Left lobe of liver (tissue), 2 donors: Measurements from ENCODE around the gene CCSER2. TPM values are rescaled to one million over a fixed set of nuclear protein-coding genes. Genes with fewer than 3 reads are reported as not detected.
"Not testable (repeated sequence)": the region's sequence is repeated elsewhere in the genome, so short reads cannot be mapped to it uniquely, and the experiment has no call there.

Experiments used
- ATAC-seq: fragments of 200-7000 bp; cut with Tn5 transposase; one replicate; pipeline ENCODE4 v1.9.1; 2020; ENCODE audit warnings: mild to moderate bottlenecking, moderate library complexity
- DNase-seq: peaks from one replicate; pipeline ENCODE4 v3.0.0-alpha.2; 2020; ENCODE audit warnings: low spot score
- total RNA-seq: library from RNA; stranded (reverse); gene quantifications from one replicate; pipeline ENCODE4 v1.2.1, GENCODE V29; 2021
- donor health status: DM: no; HTN: no; CAD: no; lungs with moderate emphysema.
- donor health status: DM: no; HTN: yes; CAD: no.

The CCSER2 gene
- total RNA-seq, 1 donor from 2014 or later: 13.9 TPM

DNA sequence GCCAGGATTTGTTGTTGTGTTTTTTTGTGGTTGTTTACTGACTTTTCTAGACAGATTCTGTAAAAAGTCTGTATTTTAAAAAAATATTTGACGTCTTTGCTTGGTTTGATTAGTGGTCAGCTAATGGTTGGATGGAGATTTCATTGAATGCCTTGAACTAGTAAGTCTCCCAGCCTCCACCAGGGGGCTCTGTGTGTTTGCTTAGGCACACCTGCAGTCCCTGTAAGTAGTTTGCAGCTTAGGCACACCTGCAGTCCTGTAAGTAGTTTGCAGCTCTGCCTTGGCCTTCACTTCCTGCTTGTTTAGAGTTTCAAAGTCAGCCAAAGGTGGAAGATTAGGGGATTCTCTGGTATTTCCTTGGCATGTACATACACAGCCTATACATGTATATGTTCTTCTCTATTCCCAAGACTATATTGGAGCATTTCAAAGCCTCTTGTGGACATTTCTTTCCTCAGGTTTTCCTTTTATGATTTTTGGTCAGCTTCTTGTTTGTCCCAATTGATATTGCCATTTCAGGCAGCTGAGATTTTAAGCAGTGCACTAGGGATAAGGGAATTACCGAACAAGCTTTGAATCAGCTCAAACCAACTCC is 101.6 kb downstream of the CCSER2 start:
- peak; percentile 56 for DNase-seq
- ATAC-seq: peak; percentile 94

- ATAC-seq (no peak), DNase-seq (no peak)
Measured at GRCh38 chr10:84432891-84433290, 104.5 kb downstream of the CCSER2 start.

DNA sequence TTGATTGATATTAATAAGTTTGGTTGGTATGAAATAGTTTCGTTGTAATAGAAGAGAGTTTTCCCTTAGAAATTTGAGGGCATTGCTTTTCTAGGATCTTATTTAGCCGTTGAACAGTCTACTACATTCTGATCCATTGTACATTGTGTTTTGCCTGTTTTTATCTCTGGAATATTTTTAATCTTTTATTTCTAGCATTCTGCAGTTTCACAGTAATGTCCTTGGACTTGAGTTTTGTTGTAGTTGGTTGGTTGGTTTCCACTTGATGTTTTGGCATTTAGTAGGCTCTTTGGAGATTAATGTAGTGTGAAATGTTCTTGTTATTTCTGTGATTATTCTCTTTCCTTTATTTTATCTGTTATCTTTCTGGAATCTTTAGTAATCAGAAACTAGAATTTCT is 112.4 kb downstream of the CCSER2 start:
- ATAC-seq: no peak
- no peak for DNase-seq

DNA sequence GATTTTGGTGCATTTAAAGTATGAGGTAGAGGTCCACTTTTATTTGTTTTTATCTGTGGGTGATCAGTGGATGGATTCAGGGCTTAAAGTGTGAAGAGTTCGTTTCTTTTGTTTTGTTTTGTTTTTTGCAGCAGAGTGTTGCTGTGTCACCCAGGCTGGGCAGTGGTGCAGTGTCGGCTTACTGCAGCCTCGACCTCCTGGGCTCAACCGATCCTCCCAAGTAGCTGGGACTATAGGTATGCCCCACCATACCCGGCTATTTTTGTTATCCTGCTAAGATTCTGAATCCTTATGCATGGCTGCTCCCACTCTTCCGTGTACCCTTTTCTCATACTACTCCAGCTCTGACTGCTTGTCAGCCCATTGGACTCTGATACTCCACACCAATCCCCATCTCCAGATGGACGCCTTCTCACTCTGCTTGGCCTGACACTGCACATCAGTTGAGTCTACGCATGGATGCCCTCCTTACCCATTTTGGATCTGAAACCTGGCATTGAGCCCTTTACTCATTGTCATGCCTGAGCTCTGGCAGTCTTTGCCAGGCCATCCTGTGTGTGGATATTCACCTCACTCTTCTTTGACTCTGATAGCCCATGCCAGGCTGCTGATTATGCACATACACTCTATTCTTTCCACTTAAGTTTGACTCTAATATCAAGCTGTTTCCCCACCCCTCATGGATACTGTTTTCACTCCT is 119.5 kb downstream of the CCSER2 start:
- no peak for ATAC-seq
- DNase-seq: no peak

DNA sequence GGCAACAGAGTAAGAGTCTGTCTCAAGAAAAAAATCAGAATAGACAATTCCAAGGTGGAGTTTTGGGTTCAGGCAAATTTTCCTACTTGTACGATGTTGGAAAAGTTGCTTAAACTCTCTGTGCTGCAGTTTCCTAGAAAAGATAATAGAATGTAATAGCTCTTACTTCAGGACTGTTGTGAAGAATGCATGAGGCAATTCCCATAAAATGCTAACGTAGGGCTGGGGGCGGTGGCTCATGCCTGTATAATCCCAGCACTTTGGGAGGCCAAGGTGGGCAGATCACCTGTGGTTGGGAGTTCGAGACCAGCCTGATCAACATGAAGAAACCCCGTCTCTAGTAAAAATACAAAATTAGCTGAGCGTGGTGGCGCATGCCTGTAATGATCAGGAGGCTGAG is 121.0 kb downstream of the CCSER2 start:
- not testable (repeated sequence) for DNase-seq, ATAC-seq

DNA sequence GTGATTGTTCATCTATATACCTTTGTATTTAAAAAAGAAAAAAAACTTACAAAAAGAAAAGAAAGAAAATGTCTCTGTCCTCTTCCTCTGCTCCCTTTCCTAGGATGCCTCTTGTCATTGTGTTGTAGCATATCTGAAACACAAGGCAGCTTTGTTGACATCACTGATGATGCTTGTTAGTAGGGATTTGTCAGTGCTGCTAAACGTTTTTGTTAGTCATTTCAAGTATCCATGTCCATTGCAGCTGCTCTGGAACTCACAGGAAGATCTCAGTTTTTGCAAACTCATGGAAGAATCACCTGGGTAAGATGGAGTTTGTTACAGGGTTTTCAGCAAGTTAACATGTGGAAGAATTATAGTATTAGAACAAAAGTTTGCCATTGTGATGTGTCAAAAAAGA is 123.6 kb downstream of the CCSER2 start:
- no peak for DNase-seq
- ATAC-seq: no peak

- DNase-seq: no peak
- ATAC-seq: no peak
Measured at GRCh38 chr10:84453303-84453702, 124.9 kb downstream of the CCSER2 start.

- no peak for ATAC-seq
Measured at GRCh38 chr10:84456126-84456525, 127.7 kb downstream of the CCSER2 start.

DNA sequence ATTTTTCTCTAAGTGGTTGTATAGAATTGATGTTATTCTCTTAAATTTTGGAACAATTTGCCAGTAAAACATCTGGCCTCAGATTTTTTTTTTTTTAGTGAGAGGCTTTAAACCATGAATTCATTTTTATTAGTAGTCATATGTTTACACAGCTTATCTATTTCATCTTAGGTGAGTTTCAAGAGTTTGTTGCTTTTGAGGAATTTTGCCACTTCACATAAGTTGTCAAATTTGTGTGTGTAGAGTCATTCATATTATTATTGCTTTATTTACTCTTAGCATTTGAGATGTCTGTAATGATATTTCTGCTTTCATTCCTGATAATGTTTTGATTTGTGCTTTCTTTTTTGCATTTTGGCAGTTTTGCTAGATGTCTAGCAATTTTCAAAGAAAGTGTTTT is 132.1 kb downstream of the CCSER2 start:
- ATAC-seq (no peak), DNase-seq (no peak)

More at GRCh38 chr10:84456126-84456525, 127.7 kb downstream of the CCSER2 start:
- DNase-seq: no peak

DNA sequence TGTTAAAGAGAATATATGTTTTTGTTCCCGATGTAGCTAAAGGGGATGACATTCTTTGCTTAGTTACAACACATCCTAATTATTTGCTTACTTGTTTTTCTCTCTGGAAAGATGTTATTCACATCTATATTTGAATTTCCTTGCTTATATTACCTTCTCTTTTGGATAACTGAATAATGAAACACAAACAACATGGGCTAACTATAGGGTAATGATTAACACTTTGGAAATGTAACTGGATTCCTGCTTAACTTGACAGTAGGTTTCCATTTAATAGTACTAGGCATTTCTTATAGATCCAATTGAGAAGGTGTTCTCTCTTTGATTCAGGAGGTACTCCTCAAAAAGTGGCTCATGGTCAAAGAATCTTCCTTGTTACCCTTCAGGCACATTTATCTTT is 141.1 kb downstream of the CCSER2 start:
- DNase-seq (no peak), ATAC-seq (peak; percentile 81)

DNA sequence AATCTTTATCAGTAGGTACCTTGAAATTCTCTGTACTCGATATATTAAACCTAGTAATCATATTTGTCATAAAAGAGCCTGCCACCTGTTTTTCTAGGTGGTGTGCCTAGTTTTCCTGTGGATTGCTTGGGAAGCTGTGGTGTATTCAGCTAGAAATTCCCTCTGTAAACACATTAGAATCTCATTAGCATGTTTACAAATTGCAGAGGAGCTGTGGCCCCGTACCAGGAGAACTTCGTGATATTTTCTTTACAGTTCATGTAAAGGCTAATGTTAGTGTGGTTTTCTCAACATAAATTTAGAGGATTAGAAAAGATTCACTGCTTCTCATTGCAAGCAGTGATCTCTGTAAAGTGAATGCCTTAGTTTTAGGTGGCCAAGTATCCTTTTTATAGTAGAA is 144.7 kb downstream of the CCSER2 start:
- DNase-seq: no peak
- ATAC-seq: no peak

GRCh38 chr10:84477398-84478128 is 149.2 kb downstream of the CCSER2 start:
- DNase-seq (no peak), ATAC-seq (no peak)

GRCh38 chr10:84478151-84478550 is 149.8 kb downstream of the CCSER2 start:
- ATAC-seq (no peak), DNase-seq (no peak)

DNA sequence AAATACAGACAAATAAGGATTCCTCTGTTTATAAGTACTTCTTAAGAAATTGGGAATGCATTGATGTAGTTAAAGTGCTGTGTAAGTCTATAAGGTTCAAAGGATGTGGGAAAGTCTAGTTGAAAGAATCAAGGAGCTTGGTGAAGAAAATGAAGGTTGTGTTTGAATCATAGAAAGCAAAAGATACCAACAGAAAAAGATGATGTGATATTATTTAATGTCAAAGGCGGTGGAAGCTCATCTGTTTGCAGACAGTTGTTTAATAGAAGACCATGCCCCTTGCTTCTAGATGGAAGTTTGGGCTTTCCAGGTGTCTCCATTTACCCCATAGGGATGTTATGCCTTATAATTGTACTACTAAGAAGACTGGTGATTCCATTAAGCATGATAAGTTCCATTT is 150.3 kb downstream of the CCSER2 start:
- no peak for ATAC-seq
- DNase-seq: no peak

DNA sequence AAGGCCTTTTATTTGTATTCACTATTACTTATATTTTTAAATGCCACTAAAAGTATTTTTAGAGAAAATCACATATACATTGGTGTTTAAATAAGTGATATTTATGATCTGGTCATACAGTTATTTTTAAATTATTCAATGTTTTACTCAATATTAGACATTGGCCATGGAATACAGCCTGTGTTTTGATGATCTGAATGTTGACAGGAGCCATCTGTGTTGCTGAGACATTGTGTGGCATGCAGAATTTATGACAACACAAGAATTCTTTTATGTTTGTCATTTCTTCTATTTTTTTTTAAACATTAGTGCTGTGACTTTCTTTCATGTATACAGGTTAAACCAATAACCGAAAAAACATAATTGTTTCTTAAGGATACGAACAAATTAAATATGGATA is 156.2 kb downstream of the CCSER2 start:
- no peak for DNase-seq
- ATAC-seq: no peak

DNA sequence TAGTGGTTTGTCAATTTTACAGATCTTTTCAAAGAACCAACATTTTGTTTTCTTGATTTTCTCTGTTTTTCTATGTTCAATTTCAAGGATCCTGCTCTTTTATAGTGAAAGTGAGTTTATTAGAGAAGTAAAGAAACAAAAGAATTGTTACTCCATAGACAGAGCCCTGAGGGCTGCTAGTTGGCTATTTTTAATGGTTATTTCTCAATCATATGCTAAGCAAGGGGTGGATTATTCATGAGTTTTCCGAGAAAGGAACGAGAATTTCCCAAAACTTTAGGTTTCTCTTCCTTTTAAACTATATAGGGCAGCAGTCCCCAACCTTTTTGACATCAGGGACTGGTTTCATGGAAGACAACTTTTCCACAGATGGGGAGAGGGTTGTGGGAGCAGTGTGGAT is 165.0 kb downstream of the CCSER2 start:
- DNase-seq (no peak), ATAC-seq (no peak)

- no peak for DNase-seq
Measured at GRCh38 chr10:84493951-84494848, 165.8 kb downstream of the CCSER2 start.

GRCh38 chr10:84494849-84495180 is 166.4 kb downstream of the CCSER2 start:
- ATAC-seq (no peak), DNase-seq (no peak)

More at GRCh38 chr10:84493951-84494848, 165.8 kb downstream of the CCSER2 start:
- ATAC-seq: no peak

DNA sequence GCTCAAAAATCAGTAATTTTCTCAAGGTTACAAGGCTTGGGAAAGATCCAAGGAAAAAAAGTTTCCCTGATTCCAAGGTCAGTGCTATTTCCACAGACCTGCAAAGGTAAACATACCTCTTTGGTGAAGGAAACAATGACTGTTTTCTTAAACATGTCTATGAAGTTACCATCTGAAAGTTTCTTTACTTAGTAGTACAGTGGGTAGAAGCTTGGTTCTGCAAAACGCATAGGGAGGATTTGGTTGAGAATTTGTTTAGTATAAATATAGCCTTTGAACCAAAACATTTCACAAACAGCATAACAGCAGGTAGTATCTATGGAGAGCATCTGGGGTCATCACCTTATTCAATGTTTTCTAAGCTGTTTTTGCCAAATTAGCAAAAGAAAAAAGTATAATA is 169.6 kb downstream of the CCSER2 start:
- DNase-seq: no peak
- ATAC-seq: peak; percentile 56

DNA sequence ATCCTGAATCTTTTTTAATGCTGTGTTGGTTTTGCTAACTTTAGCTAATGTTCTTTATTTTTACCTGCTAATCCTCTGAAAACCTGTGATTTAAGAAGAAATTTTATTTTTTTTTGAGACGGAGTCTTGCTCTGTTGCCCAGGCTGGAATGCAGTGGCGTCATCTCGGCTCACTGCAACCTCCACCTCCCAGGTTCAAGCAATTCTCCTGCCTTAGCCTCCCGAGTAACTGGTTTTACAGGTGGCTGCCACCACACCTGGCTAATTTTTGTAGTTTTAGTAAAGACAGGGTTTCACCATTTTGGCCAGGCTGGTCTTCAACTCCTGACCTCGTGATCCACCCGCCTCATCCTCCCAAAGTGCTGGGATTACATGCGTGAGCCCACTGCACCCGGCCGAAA is 170.7 kb downstream of the CCSER2 start:
- not testable (repeated sequence) for DNase-seq, ATAC-seq

DNA sequence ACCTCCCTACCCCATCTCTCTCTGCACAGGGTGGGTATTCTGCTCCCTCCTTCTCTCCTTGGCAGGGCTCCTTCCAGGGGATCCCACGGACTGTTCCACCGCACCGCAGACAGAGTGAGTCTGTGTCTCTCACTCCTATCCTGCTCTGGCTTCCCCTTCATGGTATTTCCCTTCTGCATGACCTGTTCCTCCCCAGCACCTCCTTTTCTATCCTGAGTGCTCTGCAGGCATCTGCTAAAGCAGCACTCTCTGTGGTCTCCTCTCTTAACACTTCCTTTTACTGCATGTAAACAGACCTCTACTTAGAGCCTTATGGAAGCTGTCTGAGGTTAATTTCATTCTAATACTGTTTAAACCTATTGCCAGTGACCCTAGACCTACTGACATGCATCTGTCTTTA is 171.5 kb downstream of the CCSER2 start:
- DNase-seq (no peak), ATAC-seq (no peak)
